Measurements from ENCODE around the gene NUP42.

GRCh38 chr7:23167691-23168090, 14.2 kb upstream of the NUP42 start:
- TF ChIP-seq CTCF (IDR thresholded peaks at IDR 0.05; ENCODE audit: extremely low read depth in 1 of 2, insufficient read depth in 1 of 2, low read depth in 1 of 2, low read length in 2 of 2) (no peak), POLR2A (IDR thresholded peaks at IDR 0.05; ENCODE audit: low read depth, low read length) (no peak), MYC (IDR thresholded peaks at IDR 0.05; ENCODE audit: low read depth, low read length) (no peak), MAX (IDR thresholded peaks at IDR 0.05; ENCODE audit: insufficient read depth, insufficient read length) (no peak)

All from endothelial cell of umbilical vein (primary cell).